KMS-11 (cell line): ENCODE data around the gene KIF12.

ENCODE experiments used
- H2AFZ ChIP-seq: fragments of 200-600 bp; sonication (generic); 2 replicates; pipeline ENCODE4 v1.6.1; 2016; ENCODE audit warnings: antibody characterized with exemption, mixed run types, low read depth
- H3K27ac ChIP-seq: fragments of 200-600 bp; sonication (generic); 2 replicates; pipeline ENCODE4 v1.6.1; 2016; ENCODE audit warnings: mild to moderate bottlenecking, mixed run types
- H3K27me3 ChIP-seq: fragments of 200-600 bp; sonication (generic); 2 replicates; pipeline ENCODE4 v1.6.1; 2017; ENCODE audit warnings: mild to moderate bottlenecking, low read depth, mixed run types, moderate library complexity; ENCODE audit not compliant: insufficient read depth
- H3K36me3 ChIP-seq: fragments of 200-600 bp; sonication (generic); 2 replicates; pipeline ENCODE4 v1.6.1; 2017; ENCODE audit warnings: mild to moderate bottlenecking, mixed run types; ENCODE audit not compliant: insufficient read depth
- H3K4me1 ChIP-seq: fragments of 200-600 bp; sonication (generic); 2 replicates; pipeline ENCODE4 v1.6.1; 2016; ENCODE audit warnings: mild to moderate bottlenecking, low read depth, mixed run types; ENCODE audit not compliant: poor library complexity, severe bottlenecking
- H3K4me2 ChIP-seq: fragments of 200-600 bp; sonication (generic); 2 replicates; pipeline ENCODE4 v1.7.0; 2016; ENCODE audit warnings: mild to moderate bottlenecking, mixed run types
- H3K4me3 ChIP-seq: fragments of 200-600 bp; sonication (generic); IDR thresholded peaks from 2 replicates; pipeline ENCODE4 v1.6.1; 2017; ENCODE audit warnings: low read depth, low read length, mixed read lengths; ENCODE audit not compliant: insufficient read depth
- H3K79me2 ChIP-seq: fragments of 200-600 bp; sonication (generic); 2 replicates; pipeline ENCODE4 v1.6.1; 2016; ENCODE audit warnings: low read depth, mixed run types; ENCODE audit not compliant: insufficient read depth
- H3K9ac ChIP-seq: fragments of 200-600 bp; sonication (generic); 2 replicates; pipeline ENCODE4 v1.6.1; 2016; ENCODE audit warnings: mild to moderate bottlenecking, mixed run types
- H4K20me1 ChIP-seq: fragments of 200-600 bp; sonication (generic); 2 replicates; pipeline ENCODE4 v1.6.1; 2016; ENCODE audit warnings: mild to moderate bottlenecking, mixed run types; ENCODE audit not compliant: insufficient read depth
- TF ChIP-seq, protein P1 (sequence below): fragments of 200-600 bp; sonication (generic); conservative IDR thresholded peaks from 2 replicates; pipeline ENCODE4 v1.6.1; 2017; ENCODE audit warnings: low read depth, mild to moderate bottlenecking, antibody characterized with exemption, low read length, moderate library complexity, mixed read lengths

KIF12 gene

DNA sequence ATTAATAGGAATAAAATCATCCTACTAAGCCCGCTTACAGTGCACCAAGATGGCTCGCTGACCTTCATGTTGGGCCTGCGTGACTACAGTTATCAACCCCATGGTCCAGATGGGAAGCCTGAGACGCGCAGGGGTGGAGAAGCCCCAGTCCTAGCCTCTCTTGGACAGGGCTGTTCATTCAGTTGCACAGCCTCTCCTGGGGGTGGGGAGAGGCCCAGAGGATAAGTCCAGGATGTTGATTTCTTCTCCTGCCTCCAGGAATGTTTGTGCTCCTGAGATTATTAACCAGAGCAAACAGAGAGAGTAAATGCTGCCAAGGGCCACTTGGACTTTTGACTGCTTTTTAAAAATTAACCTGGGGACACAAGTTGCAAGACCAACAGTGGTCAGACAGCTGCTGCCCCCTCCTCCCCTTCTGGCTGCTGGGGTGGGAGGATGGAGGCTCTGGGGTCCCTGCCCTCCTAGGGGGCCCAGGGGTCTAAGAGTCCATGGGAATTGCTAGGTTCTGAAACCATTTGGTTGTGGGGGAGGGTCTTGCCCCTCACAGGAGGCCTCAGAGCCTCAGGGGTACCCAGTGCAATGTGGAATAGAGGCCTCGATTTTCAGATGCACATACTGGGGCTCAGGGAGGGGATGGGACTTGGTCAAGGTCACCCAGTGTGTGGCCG, 18.2 kb downstream of the KIF12 start:
- Histone ChIP-seq H3K27me3 (no peaks in the 10 kb centered on the region), H4K20me1 (no peaks in the 10 kb centered on the region), H3K36me3 (no peaks in the 10 kb centered on the region), H3K9ac (no peak overlapping the region), H3K27ac (no peak overlapping the region), H3K79me2 (no peaks in the 10 kb centered on the region), H2AFZ (no peak overlapping the region), H3K4me1 (no peaks in the 10 kb centered on the region), H3K4me3 (no peak overlapping the region), H3K4me2 (no peak overlapping the region)
- TF ChIP-seq, protein P1, sequence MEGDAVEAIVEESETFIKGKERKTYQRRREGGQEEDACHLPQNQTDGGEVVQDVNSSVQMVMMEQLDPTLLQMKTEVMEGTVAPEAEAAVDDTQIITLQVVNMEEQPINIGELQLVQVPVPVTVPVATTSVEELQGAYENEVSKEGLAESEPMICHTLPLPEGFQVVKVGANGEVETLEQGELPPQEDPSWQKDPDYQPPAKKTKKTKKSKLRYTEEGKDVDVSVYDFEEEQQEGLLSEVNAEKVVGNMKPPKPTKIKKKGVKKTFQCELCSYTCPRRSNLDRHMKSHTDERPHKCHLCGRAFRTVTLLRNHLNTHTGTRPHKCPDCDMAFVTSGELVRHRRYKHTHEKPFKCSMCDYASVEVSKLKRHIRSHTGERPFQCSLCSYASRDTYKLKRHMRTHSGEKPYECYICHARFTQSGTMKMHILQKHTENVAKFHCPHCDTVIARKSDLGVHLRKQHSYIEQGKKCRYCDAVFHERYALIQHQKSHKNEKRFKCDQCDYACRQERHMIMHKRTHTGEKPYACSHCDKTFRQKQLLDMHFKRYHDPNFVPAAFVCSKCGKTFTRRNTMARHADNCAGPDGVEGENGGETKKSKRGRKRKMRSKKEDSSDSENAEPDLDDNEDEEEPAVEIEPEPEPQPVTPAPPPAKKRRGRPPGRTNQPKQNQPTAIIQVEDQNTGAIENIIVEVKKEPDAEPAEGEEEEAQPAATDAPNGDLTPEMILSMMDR: no peak

DNA sequence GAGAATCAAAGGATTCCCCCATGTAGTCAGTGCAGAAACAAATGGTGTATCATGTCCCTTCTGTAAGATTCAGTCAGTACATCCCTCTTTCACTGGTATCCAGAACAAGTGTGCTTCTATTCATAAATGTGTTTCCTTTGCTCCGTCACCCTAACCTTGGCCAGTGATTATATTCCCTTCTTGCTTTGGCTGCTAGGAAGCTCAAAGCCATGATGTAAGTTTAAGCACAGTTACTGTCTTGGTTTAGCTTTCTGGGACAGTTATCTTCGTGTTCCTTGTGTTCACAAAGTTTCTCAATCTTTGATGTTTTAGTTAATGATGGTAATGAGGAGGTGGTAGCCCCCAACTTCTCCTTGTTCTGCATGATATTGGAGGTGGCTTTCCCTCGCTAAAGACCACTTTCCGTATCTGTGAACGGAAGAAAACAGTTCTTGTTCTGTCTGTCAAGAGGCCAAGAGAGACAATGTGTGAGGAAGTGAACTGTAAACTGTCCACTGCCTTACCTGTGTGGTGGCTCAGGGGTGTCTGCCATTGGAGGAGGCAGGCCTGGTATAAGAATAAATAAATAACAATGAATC, 18.8 kb downstream of the KIF12 start:
- no peaks in the 10 kb centered on the region for H3K36me3 ChIP-seq
- no peak overlapping the region for H3K4me3 ChIP-seq
- H3K4me1 ChIP-seq: no peaks in the 10 kb centered on the region
- H4K20me1 ChIP-seq: no peaks in the 10 kb centered on the region
- H3K79me2 ChIP-seq: no peaks in the 10 kb centered on the region
- no peak overlapping the region for H3K27ac ChIP-seq
- H3K9ac ChIP-seq: no peak overlapping the region
- no peak overlapping the region for H2AFZ ChIP-seq
- H3K4me2 ChIP-seq: no peak overlapping the region
- TF ChIP-seq, protein P1: no peak
- no peaks in the 10 kb centered on the region for H3K27me3 ChIP-seq

DNA sequence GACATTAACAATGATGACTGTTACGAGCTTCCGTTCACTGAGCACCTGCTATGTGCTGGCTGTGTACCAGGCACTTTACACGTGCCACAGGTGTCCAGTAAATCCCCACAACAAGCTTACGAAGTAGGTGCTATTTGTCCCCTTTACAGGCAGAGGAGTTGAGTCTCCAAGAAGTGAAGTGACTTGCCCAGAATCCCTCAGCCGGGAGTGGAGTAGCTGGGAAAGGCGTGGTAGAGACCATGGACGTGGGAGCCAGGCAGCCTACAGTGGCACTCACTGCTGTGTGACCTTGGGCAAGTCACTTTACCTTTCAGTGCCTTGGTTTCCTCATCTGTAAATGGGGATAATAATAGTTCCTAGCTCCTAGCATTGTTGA, 20.3 kb downstream of the KIF12 start:
- TF ChIP-seq, protein P1: no peak
- Histone ChIP-seq H3K4me3 (no peak overlapping the region), H3K4me2 (no peak overlapping the region), H2AFZ (no peak overlapping the region), H3K27ac (no peak overlapping the region), H3K9ac (no peak overlapping the region), H4K20me1 (no peaks in the 10 kb centered on the region), H3K36me3 (no peaks in the 10 kb centered on the region), H3K4me1 (no peaks in the 10 kb centered on the region), H3K27me3 (no peaks in the 10 kb centered on the region), H3K79me2 (no peaks in the 10 kb centered on the region)

DNA sequence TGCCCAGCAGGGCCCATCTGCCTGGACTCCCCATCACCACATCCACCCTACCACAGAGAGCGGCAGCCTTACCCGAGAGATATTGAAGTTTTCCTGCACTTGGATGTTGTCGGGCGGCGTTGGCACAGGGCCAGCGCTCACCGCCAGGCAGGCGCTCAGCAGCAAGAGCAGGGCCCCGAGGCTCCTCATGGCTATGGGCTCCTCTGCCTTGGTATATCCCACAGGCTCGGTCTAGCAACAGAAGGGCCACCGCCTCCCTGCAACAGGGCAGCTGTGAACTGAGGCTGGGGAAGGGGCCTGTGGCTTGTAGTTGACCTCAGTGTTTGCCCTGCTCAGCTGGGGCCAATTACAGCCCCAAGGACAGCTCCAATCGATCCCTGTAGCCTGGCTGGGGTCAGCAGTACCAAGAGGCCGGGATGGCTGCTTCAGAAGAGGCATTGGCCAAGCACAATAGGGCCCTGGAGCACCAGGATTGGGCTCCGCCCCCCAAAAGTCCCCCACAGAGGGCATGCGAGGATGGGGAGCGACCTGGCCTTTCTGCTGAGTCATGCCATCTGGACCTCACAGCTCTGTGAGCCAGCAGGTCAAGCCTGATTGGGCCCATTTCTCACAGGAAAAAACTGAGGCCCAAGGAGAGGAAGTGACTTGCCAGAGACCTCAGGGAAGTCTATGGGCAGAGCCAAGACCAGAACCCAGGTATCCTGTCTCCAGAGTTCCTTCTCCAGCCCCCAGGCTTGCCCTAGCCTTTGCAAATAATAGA, 20.9 kb downstream of the KIF12 start, which contains the start of gene AMBP:
AMBP (minus strand) TSS at position 280 of the 760 bp plus-strand sequence; CDS start at position 189, 91 bp downstream.
- no peak within 1 kb of the TSS for H3K4me3 ChIP-seq
- no peak within 1 kb of the TSS for H3K27ac ChIP-seq
- H3K27me3 ChIP-seq: no peaks in the 10 kb centered on the region
- no peaks in the 10 kb centered on the region for H4K20me1 ChIP-seq
- no peak within 1 kb of the TSS for H3K4me2 ChIP-seq
- H3K9ac ChIP-seq: no peak within 1 kb of the TSS
- H2AFZ ChIP-seq: no peak within 1 kb of the TSS
- H3K36me3 ChIP-seq: no peaks in the 10 kb centered on the region
- no peaks in the 10 kb centered on the region for H3K4me1 ChIP-seq
- no peaks in the 10 kb centered on the region for H3K79me2 ChIP-seq
- TF ChIP-seq, protein P1: no peak
